ENCODE results near the gene DCDC2. TPM values are rescaled to one million over a fixed set of nuclear protein-coding genes. Genes with fewer than 3 reads are reported as not detected.

DCDC2 gene
- total and polyA plus RNA-seq, 2 donors (not counting 3 experiments of a cell fraction or from before 2014, with no cell fraction given), result not detected

- H3K27me3 ChIP-seq (ENCODE audit: control insufficient read depth in 2 of 2, insufficient read depth in 2 of 2, low read length in 2 of 2), result no peaks in the 10 kb centered on the region
- TF ChIP-seq POLR2AphosphoS5 (IDR thresholded peaks at IDR 0.05; ENCODE audit: insufficient read depth, low read depth, low read length), result no peak
- H3K4me3 ChIP-seq (replicated peaks in 1 of 3; ENCODE audit: insufficient read depth in 1 of 3, low read depth in 1 of 3, low read length in 3 of 3), result no peak overlapping the region
- no peaks in the 10 kb centered on the region for H3K79me2 ChIP-seq (ENCODE audit: control insufficient read depth, insufficient read depth, low read length)
- ChIA-PET POLR2A (no interaction called here), CTCF (no interaction called here)
- H2AFZ ChIP-seq (ENCODE audit: low read depth, low read length), result no peak overlapping the region
- no peaks in the 10 kb centered on the region for H3K4me1 ChIP-seq (ENCODE audit: control insufficient read depth, extremely low read depth, insufficient read depth, low read length)
- dilution Hi-C loops (cut with MboI; ENCODE audit: extremely low pct_ligation_motif_present, low sequenced_read_pairs) (no loop called here), intact Hi-C loops (cut with micrococcal nuclease) (no loop called here)
- H3K36me3 ChIP-seq (ENCODE audit: control insufficient read depth in 2 of 2, extremely low read depth in 1 of 2, insufficient read depth in 2 of 2, low read length in 2 of 2), result no peaks in the 10 kb centered on the region
- no peaks in the 10 kb centered on the region for H3K9me1 ChIP-seq (replicated peaks; ENCODE audit: control insufficient read depth, extremely low read depth, insufficient read depth, low read length)
- no TSS peak for BruUV-seq (replicated peaks)
- H4K20me1 ChIP-seq (replicated peaks; ENCODE audit: control insufficient read depth, extremely low read depth, insufficient read depth, low read length), result no peaks in the 10 kb centered on the region
- H3K9ac ChIP-seq (replicated peaks; ENCODE audit: extremely low read depth, insufficient read depth, low read length), result no peak overlapping the region
- DNase-seq (ENCODE audit: low read depth, low spot score), result no peak
- H3K27ac ChIP-seq (ENCODE audit: insufficient read depth, low read depth, low read length), result no peak overlapping the region
- no peak for FAIRE-seq
- H3K4me2 ChIP-seq (ENCODE audit: insufficient read depth, low read length), result no peak overlapping the region
- H3K9me3 ChIP-seq (replicated peaks; ENCODE audit: control insufficient read depth, insufficient read depth, low read length), result no peaks in the 10 kb centered on the region
These were observed 169.8 kb downstream of the DCDC2 start for GRCh38 chr6:24187965-24188577.

GRCh38 chr6:24186349-24186748 is 171.5 kb downstream of the DCDC2 start:
- H3K4me3 ChIP-seq (replicated peaks in 1 of 3; ENCODE audit: insufficient read depth in 1 of 3, low read depth in 1 of 3, low read length in 3 of 3), result no peak overlapping the region
- H3K4me2 ChIP-seq (ENCODE audit: insufficient read depth, low read length), result no peak overlapping the region
- no peak for DNase-seq (ENCODE audit: low read depth, low spot score)
- TF ChIP-seq POLR2AphosphoS5 (IDR thresholded peaks at IDR 0.05; ENCODE audit: insufficient read depth, low read depth, low read length) (no peak), CTCF (IDR thresholded peaks at IDR 0.05; ENCODE audit: extremely low read depth in 1 of 2, insufficient read depth in 1 of 2, low read depth in 1 of 2, low read length in 2 of 2) (no peak), JUN (IDR thresholded peaks at IDR 0.05; ENCODE audit: borderline replicate concordance, insufficient read depth, insufficient read length, low read depth) (no peak), GATA2 (IDR thresholded peaks at IDR 0.05; ENCODE audit: insufficient read depth, insufficient read length, low read depth, low read length) (no peak), MYC (IDR thresholded peaks at IDR 0.05; ENCODE audit: low read depth, low read length) (no peak), MAX (IDR thresholded peaks at IDR 0.05; ENCODE audit: insufficient read depth, insufficient read length) (no peak), EZH2 (IDR thresholded peaks at IDR 0.05; ENCODE audit: borderline replicate concordance, low read depth, low read length, severe bottlenecking) (no peak), POLR2A (IDR thresholded peaks at IDR 0.05; ENCODE audit: low read depth, low read length) (no peak), FOS (IDR thresholded peaks at IDR 0.05; ENCODE audit: borderline replicate concordance, insufficient read depth, low read length) (no peak)
- FAIRE-seq, result no peak
- no peak overlapping the region for H3K27ac ChIP-seq (ENCODE audit: insufficient read depth, low read depth, low read length)
- POLR2A ChIA-PET, result no interaction called here
- CTCF ChIA-PET, result no interaction called here
- no peaks in the 10 kb centered on the region for H3K27me3 ChIP-seq (ENCODE audit: control insufficient read depth in 2 of 2, insufficient read depth in 2 of 2, low read length in 2 of 2)
- no peaks in the 10 kb centered on the region for H4K20me1 ChIP-seq (replicated peaks; ENCODE audit: control insufficient read depth, extremely low read depth, insufficient read depth, low read length)
- intact Hi-C loops (cut with micrococcal nuclease), result no loop called here
- no TSS peak for BruUV-seq (replicated peaks)
- H3K36me3 ChIP-seq (ENCODE audit: control insufficient read depth in 2 of 2, extremely low read depth in 1 of 2, insufficient read depth in 2 of 2, low read length in 2 of 2), result no peaks in the 10 kb centered on the region
- no peak overlapping the region for H3K9ac ChIP-seq (replicated peaks; ENCODE audit: extremely low read depth, insufficient read depth, low read length)
- no peaks in the 10 kb centered on the region for H3K9me1 ChIP-seq (replicated peaks; ENCODE audit: control insufficient read depth, extremely low read depth, insufficient read depth, low read length)
- dilution Hi-C loops (cut with MboI; ENCODE audit: extremely low pct_ligation_motif_present, low sequenced_read_pairs), result no loop called here
- no peak overlapping the region for H2AFZ ChIP-seq (ENCODE audit: low read depth, low read length)
- H3K4me1 ChIP-seq (ENCODE audit: control insufficient read depth, extremely low read depth, insufficient read depth, low read length), result no peaks in the 10 kb centered on the region
- H3K79me2 ChIP-seq (ENCODE audit: control insufficient read depth, insufficient read depth, low read length), result no peaks in the 10 kb centered on the region
- H3K9me3 ChIP-seq (replicated peaks; ENCODE audit: control insufficient read depth, insufficient read depth, low read length), result no peaks in the 10 kb centered on the region
